SU-DHL-6 (cell line): Measurements from ENCODE around the gene KCNJ18.

Experiments used
- CTCF ChIP-seq: fragments of 200-600 bp; sonication (generic); IDR thresholded peaks from one replicate; pipeline ENCODE4 v1.5.1; 2017; ENCODE audit warnings: antibody characterized with exemption, mild to moderate bottlenecking, low read length, moderate library complexity; ENCODE audit not compliant: insufficient read depth, poor library complexity, severe bottlenecking
- EZH2phosphoT487 ChIP-seq: fragments of 200-600 bp; sonication (generic), shearing (Covaris generic); conservative IDR thresholded peaks from 2 replicates; pipeline ENCODE4 v1.6.1; 2018; ENCODE audit warnings: mild to moderate bottlenecking, antibody characterized with exemption, low read length, moderate library complexity, mixed read lengths

DNA sequence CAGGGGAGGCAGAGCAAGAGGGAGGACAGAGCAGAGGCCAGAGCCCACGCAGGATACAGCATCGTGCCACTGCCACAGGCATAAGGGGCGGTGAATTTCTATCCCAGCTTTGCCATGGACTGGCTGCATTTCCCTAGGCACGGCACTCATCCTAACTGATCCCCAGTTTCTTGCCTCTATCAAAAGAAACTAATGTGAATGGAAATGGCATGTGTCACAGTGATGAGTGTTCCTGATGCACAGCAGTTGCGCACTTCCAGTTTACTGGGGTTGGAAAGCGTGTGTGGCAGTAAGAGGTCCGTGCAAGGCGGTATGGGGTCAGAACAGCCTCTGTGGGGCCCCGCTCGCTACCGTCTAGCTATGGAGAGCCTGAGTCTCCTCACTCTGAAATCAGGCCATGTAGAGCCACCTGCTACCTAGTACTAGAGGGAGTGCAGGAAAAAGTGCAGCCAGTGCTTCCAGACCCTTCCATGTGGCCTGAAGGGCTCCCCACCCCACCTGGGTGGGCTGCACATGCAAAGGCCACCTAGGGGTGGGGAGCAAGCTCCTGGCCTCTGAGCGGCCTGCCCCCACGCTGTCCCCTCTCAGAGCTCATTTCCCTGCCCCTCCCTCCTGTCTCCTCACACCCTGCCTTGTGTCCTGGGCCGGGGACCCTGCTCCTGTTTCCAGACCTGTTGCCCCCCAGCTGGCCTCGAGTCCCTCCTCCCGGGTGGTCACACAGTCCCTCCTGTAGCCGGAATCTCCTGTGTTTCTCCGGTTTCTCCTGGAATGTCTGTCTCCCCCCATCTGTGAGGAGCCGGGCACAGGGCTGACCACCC is 5.0 kb upstream of the KCNJ18 start:
- TF ChIP-seq CTCF (no peak), EZH2phosphoT487 (no peak)
